Measurements from ENCODE around the gene CFAP46.

- TF ChIP-seq, protein P1, sequence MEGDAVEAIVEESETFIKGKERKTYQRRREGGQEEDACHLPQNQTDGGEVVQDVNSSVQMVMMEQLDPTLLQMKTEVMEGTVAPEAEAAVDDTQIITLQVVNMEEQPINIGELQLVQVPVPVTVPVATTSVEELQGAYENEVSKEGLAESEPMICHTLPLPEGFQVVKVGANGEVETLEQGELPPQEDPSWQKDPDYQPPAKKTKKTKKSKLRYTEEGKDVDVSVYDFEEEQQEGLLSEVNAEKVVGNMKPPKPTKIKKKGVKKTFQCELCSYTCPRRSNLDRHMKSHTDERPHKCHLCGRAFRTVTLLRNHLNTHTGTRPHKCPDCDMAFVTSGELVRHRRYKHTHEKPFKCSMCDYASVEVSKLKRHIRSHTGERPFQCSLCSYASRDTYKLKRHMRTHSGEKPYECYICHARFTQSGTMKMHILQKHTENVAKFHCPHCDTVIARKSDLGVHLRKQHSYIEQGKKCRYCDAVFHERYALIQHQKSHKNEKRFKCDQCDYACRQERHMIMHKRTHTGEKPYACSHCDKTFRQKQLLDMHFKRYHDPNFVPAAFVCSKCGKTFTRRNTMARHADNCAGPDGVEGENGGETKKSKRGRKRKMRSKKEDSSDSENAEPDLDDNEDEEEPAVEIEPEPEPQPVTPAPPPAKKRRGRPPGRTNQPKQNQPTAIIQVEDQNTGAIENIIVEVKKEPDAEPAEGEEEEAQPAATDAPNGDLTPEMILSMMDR (conservative IDR thresholded peaks at IDR 0.05 in 1 of 2, IDR thresholded peaks at IDR 0.05 in 1 of 2; ENCODE audit: extremely low read depth in 1 of 2, insufficient read depth in 1 of 2, low read depth in 1 of 2, low read length in 2 of 2): no peak
- no peak for TF ChIP-seq EZH2 (IDR thresholded peaks at IDR 0.05; ENCODE audit: borderline replicate concordance, low read length)
Measured at GRCh38 chr10:132986978-132987377, 44.6 kb upstream of the CFAP46 start.
